H1 (cell line): ENCODE results near the gene ATP6V1B1. TPM values are rescaled to one million over a fixed set of nuclear protein-coding genes. Genes with fewer than 3 reads are reported as not detected.

Experiments used
- CTCF ChIA-PET: fragments of 300-600 bp; sonication (Branson Sonifier 250); formaldehyde crosslinking; loops from one replicate; lab custom pipeline; 2021; ENCODE audit not compliant: partially characterized antibody; lab: Charles Lee
- POLR2A ChIA-PET: fragments of 300-600 bp; sonication (Branson Sonifier 250); formaldehyde crosslinking; loops from one replicate; lab custom pipeline; 2021; ENCODE audit warnings: inconsistent platforms; ENCODE audit not compliant: partially characterized antibody; lab: Charles Lee
- DNase-seq, 2 experiments: peaks; one replicate each; pipeline versions ENCODE4 v3.0.0 to v3.0.0-alpha.2; 2010 to 2022; ENCODE audit warnings: low spot score in 2 of 2, low read depth in 1 of 2, mixed read lengths in 1 of 2
- FAIRE-seq: peaks from 2 replicates; lab custom pipeline; 2011; peaks lifted over from hg19 to GRCh38; lab: Jason Lieb, UNC
- H2AFZ ChIP-seq: 2 replicates; pipeline ENCODE4 v1.8.1; 2012; ENCODE audit warnings: low read length, inconsistent platforms
- H2AK5ac ChIP-seq: 2 replicates; pipeline ENCODE4 v1.6.1; 2013; ENCODE audit warnings: low read depth, low read length
- H2BK120ac ChIP-seq: replicated peaks from 2 replicates; pipeline ENCODE3; 2013; ENCODE audit warnings: low read depth, low read length, inconsistent platforms
- H2BK12ac ChIP-seq: 2 replicates; pipeline ENCODE4 v1.6.1; 2013; ENCODE audit warnings: low read depth, low read length
- H2BK15ac ChIP-seq: 2 replicates; pipeline ENCODE4 v1.6.1; 2013; ENCODE audit warnings: low read length
- H2BK20ac ChIP-seq: 2 replicates; pipeline ENCODE4 v1.6.1; 2013; ENCODE audit warnings: low read length
- H2BK5ac ChIP-seq: 2 replicates; pipeline ENCODE4 v1.6.1; 2013; ENCODE audit warnings: low read depth, low read length
- H3K14ac ChIP-seq: 2 replicates; pipeline ENCODE4 v1.6.1; 2013; ENCODE audit warnings: inconsistent platforms; ENCODE audit not compliant: insufficient read length
- H3K18ac ChIP-seq: 2 replicates; pipeline ENCODE4 v1.6.1; 2013; ENCODE audit warnings: low read length; ENCODE audit errors: extremely low read depth
- H3K23ac ChIP-seq: 2 replicates; pipeline ENCODE4 v1.6.1; 2013; ENCODE audit warnings: inconsistent platforms; ENCODE audit not compliant: insufficient read length
- H3K23me2 ChIP-seq: 2 replicates; pipeline ENCODE4 v1.6.1; 2013; ENCODE audit warnings: low read depth, low read length
- H3K27ac ChIP-seq: 2 replicates; pipeline ENCODE4 v1.6.1; 2011; ENCODE audit warnings: low read depth, low read length, inconsistent platforms
- H3K27me3 ChIP-seq, 4 experiments: replicated peaks in 1 of 4; 1 replicate in 1 of 4; 2 replicates in 3 of 4; pipeline versions ENCODE4 v1.6.1 to v1.8.1; 2011 to 2013; ENCODE audit warnings: low read length in 3 of 4, mild to moderate bottlenecking in 3 of 4, inconsistent platforms in 2 of 4, mixed read lengths in 2 of 4, moderate library complexity in 1 of 4; ENCODE audit not compliant: control insufficient read depth in 3 of 4, insufficient read depth in 3 of 4; ENCODE audit errors: extremely low read depth in 1 of 4
- H3K36me3 ChIP-seq, 4 experiments: 2 replicates each; pipeline versions ENCODE4 v1.6.1 to v1.8.1; 2011 to 2013; ENCODE audit warnings: mild to moderate bottlenecking in 4 of 4, low read length in 3 of 4, moderate library complexity in 2 of 4, control low read depth in 1 of 4, inconsistent platforms in 1 of 4; ENCODE audit not compliant: insufficient read depth in 4 of 4, control insufficient read depth in 2 of 4
- H3K4ac ChIP-seq: replicated peaks from 2 replicates; pipeline ENCODE3; 2013; ENCODE audit warnings: low read length, low read depth, mixed read lengths, inconsistent platforms; ENCODE audit not compliant: insufficient read length
- H3K4me1 ChIP-seq, 4 experiments: replicated peaks in 1 of 4; 1 replicate in 1 of 4; 2 replicates in 3 of 4; pipeline versions ENCODE4 v1.6.1 to v1.8.1; 2011 to 2013; ENCODE audit warnings: low read length in 3 of 4, inconsistent platforms in 2 of 4, mixed read lengths in 1 of 4; ENCODE audit not compliant: insufficient read depth in 4 of 4, control insufficient read depth in 3 of 4
- H3K4me2 ChIP-seq, 2 experiments: 2 replicates each; pipeline versions ENCODE4 v1.6.1 to v1.8.1; 2011 to 2013; ENCODE audit warnings: low read depth in 2 of 2, low read length in 2 of 2, control low read depth in 1 of 2, inconsistent platforms in 1 of 2, mild to moderate bottlenecking in 1 of 2; ENCODE audit not compliant: insufficient read depth in 1 of 2
- H3K4me3 ChIP-seq, 4 experiments: fragments of 200-600, 300-600 bp in 1 of 4; sonication (generic), shearing (Covaris generic), sonication (Bioruptor Twin) in 1 of 4; 2 replicates each; pipeline versions ENCODE4 v1.5.1 to v1.8.1; 2011 to 2016; ENCODE audit warnings: low read length in 4 of 4, low read depth in 3 of 4, control low read depth in 2 of 4, inconsistent platforms in 2 of 4, mild to moderate bottlenecking in 2 of 4, mixed read lengths in 1 of 4, moderate library complexity in 1 of 4; ENCODE audit not compliant: insufficient read depth in 2 of 4; ENCODE audit errors: extremely low read depth in 1 of 4
- H3K56ac ChIP-seq: replicated peaks from 2 replicates; pipeline ENCODE3; 2013; ENCODE audit warnings: low read depth, mild to moderate bottlenecking, mixed read lengths, low read length, inconsistent platforms; ENCODE audit not compliant: insufficient read length
- H3K79me1 ChIP-seq: 2 replicates; pipeline ENCODE4 v1.6.1; 2013; ENCODE audit warnings: low read depth, low read length, control low read depth
- H3K79me2 ChIP-seq, 2 experiments: 2 replicates each; pipeline versions ENCODE4 v1.6.1 to v1.8.1; 2012 to 2013; ENCODE audit warnings: low read length in 2 of 2, mild to moderate bottlenecking in 2 of 2, inconsistent platforms in 1 of 2; ENCODE audit not compliant: insufficient read depth in 2 of 2, control insufficient read depth in 1 of 2
- H3K9ac ChIP-seq, 4 experiments: replicated peaks in 1 of 4; 1 replicate in 1 of 4; 2 replicates in 3 of 4; pipeline versions ENCODE4 v1.6.1 to v1.8.1; 2011 to 2013; ENCODE audit warnings: low read depth in 3 of 4, low read length in 3 of 4, control low read depth in 2 of 4, mild to moderate bottlenecking in 2 of 4, moderate library complexity in 2 of 4, inconsistent platforms in 1 of 4; ENCODE audit errors: extremely low read depth in 1 of 4
- H3K9me3 ChIP-seq, 2 experiments: 2 replicates each; pipeline versions ENCODE4 v1.6.1 to v1.8.1; 2012 to 2013; ENCODE audit warnings: mild to moderate bottlenecking in 2 of 2, moderate library complexity in 2 of 2, control low read depth in 1 of 2, inconsistent platforms in 1 of 2, low read depth in 1 of 2, low read length in 1 of 2, mixed read lengths in 1 of 2; ENCODE audit not compliant: insufficient read depth in 2 of 2
- H4K20me1 ChIP-seq, 2 experiments: replicated peaks in 1 of 2; 2 replicates each; pipeline versions ENCODE3 to v1.8.1; 2011 to 2013; ENCODE audit warnings: inconsistent platforms in 2 of 2, low read length in 2 of 2, mild to moderate bottlenecking in 1 of 2; ENCODE audit not compliant: insufficient read depth in 2 of 2, control insufficient read depth in 1 of 2
- H4K5ac ChIP-seq: 2 replicates; pipeline ENCODE4 v1.6.1; 2013; ENCODE audit warnings: low read length, low read depth, mixed read lengths, inconsistent platforms; ENCODE audit not compliant: insufficient read length
- H4K8ac ChIP-seq: 2 replicates; pipeline ENCODE4 v1.8.0; 2013; ENCODE audit warnings: mild to moderate bottlenecking, moderate library complexity, low read length, inconsistent platforms; ENCODE audit not compliant: insufficient read depth; ENCODE audit errors: extremely low read depth
- H4K91ac ChIP-seq: replicated peaks from 2 replicates; pipeline ENCODE3; 2013; ENCODE audit warnings: low read length, mixed read lengths, inconsistent platforms; ENCODE audit not compliant: insufficient read length
- ATF2 ChIP-seq: IDR thresholded peaks from 2 replicates; pipeline ENCODE4 v1.6.1; 2012; ENCODE audit warnings: low read length, inconsistent platforms
- BRCA1 ChIP-seq: IDR thresholded peaks from 2 replicates; pipeline ENCODE4 v1.6.1; 2012; ENCODE audit warnings: low read depth, low read length, improper control_type of control experiment
- CBX5 ChIP-seq: fragments of 300-800, 300-1000 bp; sonication (generic); IDR thresholded peaks from 2 replicates; pipeline ENCODE4 v1.7.1; 2016; ENCODE audit warnings: antibody characterized with exemption, low read length, low read depth
- CEBPB ChIP-seq: IDR thresholded peaks from 2 replicates; pipeline ENCODE4 v1.6.1; 2012; ENCODE audit warnings: low read depth, low read length
- PHF8 ChIP-seq: fragments of 200-600 bp; sonication (generic); conservative IDR thresholded peaks from 2 replicates; pipeline ENCODE4 v1.7.1; 2012; ENCODE audit warnings: low read depth, mild to moderate bottlenecking, inconsistent platforms, low read length, moderate library complexity
- RAD21 ChIP-seq, 2 experiments: IDR thresholded peaks in 1 of 2; conservative IDR thresholded peaks in 1 of 2; 2 replicates each; pipeline ENCODE4 v1.6.1; 2011; ENCODE audit warnings: low read depth in 2 of 2, low read length in 2 of 2, improper control_type of control experiment in 1 of 2, inconsistent platforms in 1 of 2, mild to moderate bottlenecking in 1 of 2, moderate library complexity in 1 of 2
- SIRT6 ChIP-seq: IDR thresholded peaks from one replicate; pipeline ENCODE4 v1.7.1; 2012; ENCODE audit warnings: low read length, inconsistent platforms
- SP4 ChIP-seq: IDR thresholded peaks from 2 replicates; pipeline ENCODE4 v1.6.1; 2012; ENCODE audit warnings: low read length, inconsistent platforms
- SRF ChIP-seq: IDR thresholded peaks from 2 replicates; pipeline ENCODE4 v1.6.1; 2011; ENCODE audit warnings: mild to moderate bottlenecking, low read depth, low read length, moderate library complexity
- SUZ12 ChIP-seq: fragments of 200-600 bp; sonication (generic); IDR thresholded peaks from 2 replicates; pipeline ENCODE4 v1.6.1; 2012; ENCODE audit warnings: mild to moderate bottlenecking, inconsistent platforms, low read length, moderate library complexity, mixed read lengths
- TEAD4 ChIP-seq: IDR thresholded peaks from 2 replicates; pipeline ENCODE4 v1.6.1; 2012; ENCODE audit warnings: low read depth, low read length, inconsistent platforms, mixed read lengths
- YY1 ChIP-seq: IDR thresholded peaks from 2 replicates; pipeline ENCODE4 v1.6.1; 2011; ENCODE audit warnings: low read depth, mild to moderate bottlenecking, low read length
- WGBS, 2 experiments: shearing (Covaris generic) in 1 of 2; methylation state at CpG; one replicate each; pipeline versions ENCODE4 v1.1.6 to v1.1.7; 2013 to 2015; ENCODE audit warnings: low lambda C conversion rate in 2 of 2, mixed read lengths in 2 of 2, inconsistent platforms in 1 of 2, low coverage in 1 of 2, missing lambda C conversion rate in 1 of 2; ENCODE audit not compliant: insufficient replicate concordance in 2 of 2, insufficient coverage in 1 of 2, insufficient read length in 1 of 2; ENCODE audit errors: extremely low coverage in 1 of 2, missing lambda C conversion rate in 1 of 2; 5-methylcytosine and 5-hydroxymethylcytosine counted together
- polyA plus RNA-seq, 7 experiments: library from polyadenylated mRNA; depleted of rRNA in 3 of 7; stranded (reverse) in 5 of 7; unstranded in 2 of 7; fragments of >200 nt in 5 of 7; fragments of 200-250 nt in 2 of 7; gene quantifications; 1 replicate in 5 of 7; 2 replicates in 1 of 7; 4 replicates in 1 of 7; pipeline versions ENCODE4 v1.2.1 to v1.2.3, GENCODE V29; 2011 to 2013; ENCODE audit warnings: missing spikeins in 2 of 7, mixed read lengths in 2 of 7
- total RNA-seq: library from RNA; stranded (reverse); fragmentation: NEBNext Ultra II Directional; extraction: Animal tissue kit (Norgen Biotek cat#: 25700); gene quantifications from 2 replicates; pipeline ENCODE4 v1.2.1, GENCODE V29; 2021
- TF ChIP-seq, protein P1 (sequence below): IDR thresholded peaks from 2 replicates; pipeline ENCODE4 v1.6.1; 2012; ENCODE audit warnings: inconsistent platforms

Gene ATP6V1B1
- total and polyA plus RNA-seq, 2 of the 8 experiments (the other 6 are each of a cell fraction or from before 2014, with no cell fraction given): not detected

DNA sequence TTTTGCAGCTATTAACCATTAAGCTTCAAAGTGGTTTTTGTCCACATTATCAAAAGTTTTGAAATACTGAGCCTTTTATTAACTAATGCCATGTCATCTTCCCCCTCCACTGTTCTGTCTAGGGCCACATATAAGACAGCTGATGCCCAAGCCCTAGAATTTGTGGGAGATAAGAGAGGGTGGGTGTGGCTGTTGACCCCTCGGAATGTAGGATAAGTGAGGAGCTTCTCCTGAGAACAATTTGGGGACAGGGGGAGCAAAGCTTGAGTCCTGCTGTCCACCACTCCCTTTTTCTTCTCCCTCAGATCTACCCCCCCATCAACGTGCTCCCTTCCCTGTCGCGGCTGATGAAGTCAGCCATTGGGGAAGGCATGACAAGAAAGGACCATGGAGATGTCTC is 28.4 kb downstream of the ATP6V1B1 start:
- no peak for DNase-seq
- Histone ChIP-seq H3K23me2 (no peaks in the 10 kb centered on the region; the same call in 1 of the 2 replicates), H3K9me3 (no peaks in the 10 kb centered on the region), H2AFZ (no peak overlapping the region), H3K36me3 (no peaks in the 10 kb centered on the region), H2BK20ac (no peak overlapping the region), H3K4ac (no peak overlapping the region), H2BK120ac (no peak overlapping the region), H2BK15ac (no peak overlapping the region), H3K23ac (no peak overlapping the region), H3K14ac (no peak overlapping the region), H3K27me3 (peaks cover 10 to 38% (median 28%) of the 10 kb centered on the region in 4 experiments), H4K5ac (no peak overlapping the region), H4K8ac (no peak overlapping the region), H3K27ac (no peak overlapping the region), H3K56ac (no peak overlapping the region), H3K4me3 (peak overlapping the region in 1 of 4 experiments; percentile 64; a peak in 2 of 8 replicates), H2BK12ac (no peak overlapping the region), H4K20me1 (no peaks in the 10 kb centered on the region), H3K4me2 (peak overlapping the region in 1 of 2 experiments; percentile 15; a peak in 1 of 4 replicates), H3K18ac (no peak overlapping the region), H3K9ac (no peak overlapping the region), H4K91ac (no peak overlapping the region), H3K79me1 (no peaks in the 10 kb centered on the region), H3K4me1 (no peaks in the 10 kb centered on the region), H2AK5ac (no peak overlapping the region), H3K79me2 (no peaks in the 10 kb centered on the region), H2BK5ac (no peak overlapping the region)
- WGBS, 2 experiments: 67% methylated on average over 4 of the region's 4 CpGs; no CpG with 5 or more reads in 1 of the 2 experiments
- no peak for FAIRE-seq
- CTCF ChIA-PET: interaction anchor here (0.9 to 8.6 kb wide), 22 partner anchors 9 to 118 kb away, joined by 3 to 99 read pairs (median 4); partner anchors contain the start of genes ANKRD53 and ATP6V1B1
- POLR2A ChIA-PET: interaction anchor here (1.2 to 1.4 kb wide), 3 partner anchors 10 to 26 kb away, joined by 3 to 6 read pairs (median 5); no protein-coding TSS in a partner anchor
- TF ChIP-seq YY1: no peak
- no peak for TF ChIP-seq ATF2
- TF ChIP-seq CBX5: no peak
- TF ChIP-seq, protein P1, sequence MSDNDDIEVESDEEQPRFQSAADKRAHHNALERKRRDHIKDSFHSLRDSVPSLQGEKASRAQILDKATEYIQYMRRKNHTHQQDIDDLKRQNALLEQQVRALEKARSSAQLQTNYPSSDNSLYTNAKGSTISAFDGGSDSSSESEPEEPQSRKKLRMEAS: no peak
- no peak for TF ChIP-seq SP4
- no peak for TF ChIP-seq PHF8
- TF ChIP-seq SRF: no peak
- TF ChIP-seq SIRT6: no peak
- no peak for TF ChIP-seq SUZ12
- no peak for TF ChIP-seq TEAD4
- TF ChIP-seq RAD21 (IDR thresholded peaks at IDR 0.05 in 1 of 2, conservative IDR thresholded peaks at IDR 0.05 in 1 of 2; ENCODE audit: low read depth in 2 of 2, low read length in 2 of 2): no peak
- TF ChIP-seq CEBPB: no peak
- TF ChIP-seq BRCA1: no peak
